ENCODE data around the gene STAC.
"Not testable (repeated sequence)": the region's sequence is repeated elsewhere in the genome, so short reads cannot be mapped to it uniquely, and the experiment has no call there.

Gene STAC

DNA sequence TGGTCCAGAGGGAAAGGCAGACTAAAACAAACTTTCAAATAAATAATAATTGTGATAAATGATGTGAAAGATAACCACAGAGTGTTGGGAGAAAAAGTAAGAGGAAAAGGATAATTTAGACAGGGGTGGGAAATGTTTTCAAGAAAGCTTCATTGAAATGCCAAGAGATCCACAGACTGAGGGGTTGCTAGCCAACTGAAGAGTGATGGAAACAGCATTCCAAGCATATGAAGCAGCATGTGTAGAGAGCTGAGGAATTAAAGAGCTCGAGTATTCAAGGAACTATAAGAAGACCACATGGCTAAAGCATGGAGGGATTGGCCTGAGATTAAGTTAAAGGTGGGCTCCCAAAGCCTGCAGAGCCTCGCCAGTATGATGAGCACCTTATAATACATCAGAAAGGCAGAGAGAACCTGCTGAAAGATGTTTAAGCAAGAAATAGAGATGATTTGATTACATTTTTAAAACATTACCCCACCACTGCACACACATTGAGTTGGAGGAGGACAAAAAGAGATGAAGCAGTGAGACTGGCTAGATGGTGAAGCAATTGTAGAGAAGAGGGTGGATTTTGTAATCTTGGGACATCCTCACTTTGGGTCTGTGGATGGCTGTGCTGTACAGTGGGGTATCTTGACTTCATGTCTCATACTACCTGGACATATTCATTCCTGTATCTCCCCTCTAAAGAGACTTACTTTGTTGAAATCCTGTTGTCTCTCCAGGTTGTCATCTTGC, 100.8 kb downstream of the STAC start:
- no peak for ATAC-seq

DNA sequence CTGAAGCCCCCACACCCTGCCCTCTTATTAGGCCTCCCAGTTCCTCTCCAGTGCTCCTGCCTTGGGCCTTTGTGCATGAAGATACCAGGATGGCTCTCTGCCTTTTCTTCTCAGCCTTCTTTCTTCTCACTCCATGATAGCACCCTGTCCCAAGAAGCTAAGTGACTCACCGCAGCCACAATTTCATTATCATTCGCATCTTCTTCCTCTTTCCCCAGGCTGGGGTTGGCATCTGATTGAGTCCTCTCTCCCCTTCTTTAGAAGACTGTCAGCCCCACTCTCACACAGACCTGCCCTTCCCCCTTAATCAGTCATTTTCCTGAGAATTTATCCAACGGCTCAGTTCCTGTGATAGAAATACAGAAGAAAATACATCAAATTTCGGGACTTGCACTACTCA, 102.0 kb downstream of the STAC start:
- no peak for ATAC-seq

DNA sequence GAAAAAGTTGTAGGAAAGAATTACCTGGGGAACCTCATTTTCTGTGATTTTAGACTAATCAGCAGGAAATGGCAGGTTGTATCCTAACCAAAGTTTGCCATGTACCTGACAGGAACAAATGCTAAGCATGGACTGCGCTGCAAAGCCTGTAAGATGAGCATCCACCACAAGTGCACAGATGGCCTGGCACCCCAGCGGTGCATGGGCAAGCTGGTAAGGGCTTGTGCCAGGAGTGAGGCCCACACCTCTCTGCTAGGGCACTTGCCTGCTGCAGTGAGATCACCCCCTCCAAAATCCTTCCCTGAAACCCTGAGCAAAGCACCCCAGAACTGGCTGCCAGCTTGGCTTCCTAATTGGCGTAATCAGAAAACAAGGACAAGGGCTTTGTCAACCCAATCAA, 102.6 kb downstream of the STAC start:
- no peak for ATAC-seq

DNA sequence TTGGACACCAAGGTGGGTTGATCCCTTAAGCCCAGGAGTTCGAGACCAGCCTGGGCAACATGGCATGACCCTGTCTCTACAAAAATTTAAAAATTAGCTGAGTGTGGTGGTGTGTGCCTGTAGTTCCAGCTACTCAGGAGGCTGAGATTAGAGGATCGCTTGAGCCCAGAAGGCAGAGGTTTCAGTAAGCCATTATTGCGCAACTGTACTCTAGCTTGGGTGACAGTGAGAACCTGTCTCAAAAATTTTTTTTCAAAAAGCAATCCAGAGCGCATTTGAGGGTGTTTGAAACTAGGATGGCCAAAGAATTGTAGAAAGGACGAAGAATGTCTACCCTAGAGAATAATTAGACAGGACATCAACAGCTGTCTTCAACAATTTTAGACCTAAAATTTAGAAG, 103.4 kb downstream of the STAC start:
- no peak for ATAC-seq

DNA sequence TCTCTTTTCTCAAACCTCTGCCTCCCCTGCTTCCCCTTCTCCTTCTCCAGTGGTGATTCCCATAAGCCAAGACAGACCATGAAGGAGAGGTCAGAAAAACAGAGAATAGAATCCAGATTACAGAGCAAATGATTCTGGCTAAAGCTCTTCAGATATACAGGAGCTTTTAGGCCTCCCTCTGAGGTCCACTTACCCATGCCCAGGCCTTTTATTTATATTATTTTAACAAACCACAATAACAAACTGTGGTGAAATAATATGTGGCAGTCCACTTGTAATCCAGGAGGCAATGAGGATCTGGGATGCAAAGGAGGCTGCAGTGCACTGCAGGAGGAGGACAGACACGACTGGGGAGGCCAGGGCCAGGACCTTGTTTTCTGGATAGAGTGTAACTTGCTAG, 104.1 kb downstream of the STAC start:
- ATAC-seq: no peak

DNA sequence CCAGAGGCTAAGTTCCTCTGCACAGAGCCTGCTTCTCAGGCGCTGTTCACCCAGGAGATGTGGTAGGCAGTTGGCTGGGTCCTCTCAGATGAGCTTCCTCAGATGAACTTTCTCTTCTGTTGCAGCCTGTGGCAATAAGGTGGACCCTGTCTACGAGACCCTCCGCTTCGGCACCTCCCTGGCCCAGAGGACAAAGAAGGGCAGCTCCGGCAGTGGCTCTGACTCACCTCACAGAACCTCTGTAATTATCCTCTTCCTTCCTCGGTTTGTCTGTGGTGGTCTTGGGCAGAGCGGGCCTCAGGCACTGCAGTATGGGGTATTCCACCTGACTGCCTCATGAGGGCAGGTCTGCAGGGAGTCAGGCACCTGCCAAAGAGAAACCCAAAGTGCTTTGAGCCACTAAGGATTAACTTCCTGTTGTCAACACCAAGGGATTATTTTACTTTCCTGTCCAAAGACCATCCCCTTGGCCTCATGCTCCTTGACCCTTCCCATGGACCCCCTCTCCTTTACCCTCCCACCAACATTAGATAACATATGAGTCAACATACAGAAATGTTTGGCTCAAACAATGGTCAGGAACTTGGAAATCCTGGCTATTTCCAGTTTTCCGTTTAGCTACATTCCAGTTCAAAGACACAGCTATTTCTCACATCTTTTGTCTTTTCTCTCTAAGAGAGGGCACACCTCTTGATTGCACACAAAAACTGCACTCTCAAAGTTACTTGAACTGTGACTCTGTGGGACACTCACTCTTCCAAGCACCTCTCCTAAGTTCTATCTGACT, 105.9 kb downstream of the STAC start:
- ATAC-seq: no peak

DNA sequence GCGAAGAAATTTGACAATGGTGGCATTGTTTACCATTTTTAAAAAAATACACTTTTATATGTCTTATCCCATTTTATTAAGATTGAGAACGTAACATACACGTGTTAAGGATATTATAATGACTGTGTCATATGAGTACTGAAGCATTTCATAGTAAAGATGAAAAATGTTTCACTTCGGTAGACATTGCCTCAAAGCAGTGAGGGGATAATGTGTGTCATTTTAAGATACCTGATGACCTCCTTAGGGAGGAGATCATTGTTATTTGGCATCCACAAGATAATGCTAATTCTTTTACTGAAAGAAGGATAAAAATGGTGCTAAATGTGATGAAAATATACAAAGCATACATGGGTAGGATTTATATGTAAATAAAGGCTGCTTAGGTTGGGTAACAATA, 107.3 kb downstream of the STAC start:
- ATAC-seq: no peak

DNA sequence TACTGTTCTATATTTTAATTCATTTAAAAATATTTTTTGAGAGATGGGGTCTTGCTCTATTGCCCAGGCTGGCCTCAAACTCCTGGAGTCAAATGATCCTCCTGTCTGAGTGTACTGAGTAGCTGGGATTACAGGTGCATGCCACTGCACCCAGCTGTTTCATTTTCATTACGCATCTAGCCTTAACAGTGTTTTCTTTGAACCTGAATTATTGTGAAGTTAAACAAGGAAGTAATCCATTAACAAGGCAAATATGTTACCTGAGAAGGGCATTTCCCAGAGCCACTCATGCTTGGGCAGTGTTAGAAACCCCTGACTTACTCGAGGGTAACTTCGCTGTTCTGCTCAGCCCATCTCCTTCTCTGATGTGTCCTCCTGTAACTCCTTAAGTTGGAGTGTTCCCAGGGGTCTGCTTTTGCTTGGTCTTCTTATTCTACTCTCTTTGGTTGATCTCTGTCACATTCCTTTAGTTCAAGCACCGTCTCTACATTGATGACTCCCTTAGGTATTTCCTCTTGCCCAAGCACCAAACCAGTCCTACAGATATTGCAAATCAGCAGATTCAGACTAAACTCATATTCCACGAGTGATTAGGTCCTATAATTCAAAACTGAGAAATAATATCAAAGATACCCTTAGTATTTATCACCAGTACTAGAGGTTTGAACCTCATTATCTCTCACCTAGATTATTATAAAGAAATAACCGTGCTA, 107.9 kb downstream of the STAC start:
- no peak for ATAC-seq

DNA sequence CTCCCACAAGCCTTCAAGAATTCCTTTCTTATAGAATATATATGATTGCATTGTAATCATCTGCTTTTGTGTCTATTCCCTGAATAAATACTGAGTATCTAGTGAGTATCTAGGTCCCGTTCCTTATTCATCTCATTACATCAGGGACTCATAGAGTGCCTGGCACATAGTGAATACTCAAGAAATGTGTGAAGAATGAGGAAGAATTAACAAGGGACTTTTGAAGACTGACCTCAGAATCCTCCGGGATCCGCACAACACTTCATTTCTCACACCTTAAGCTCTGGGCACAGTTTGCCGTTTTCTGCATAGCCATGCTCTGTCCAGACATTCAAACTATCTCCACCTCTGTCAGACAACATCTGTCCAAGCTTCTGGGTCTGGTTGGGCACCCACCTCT, 108.8 kb downstream of the STAC start:
- no peak for ATAC-seq

DNA sequence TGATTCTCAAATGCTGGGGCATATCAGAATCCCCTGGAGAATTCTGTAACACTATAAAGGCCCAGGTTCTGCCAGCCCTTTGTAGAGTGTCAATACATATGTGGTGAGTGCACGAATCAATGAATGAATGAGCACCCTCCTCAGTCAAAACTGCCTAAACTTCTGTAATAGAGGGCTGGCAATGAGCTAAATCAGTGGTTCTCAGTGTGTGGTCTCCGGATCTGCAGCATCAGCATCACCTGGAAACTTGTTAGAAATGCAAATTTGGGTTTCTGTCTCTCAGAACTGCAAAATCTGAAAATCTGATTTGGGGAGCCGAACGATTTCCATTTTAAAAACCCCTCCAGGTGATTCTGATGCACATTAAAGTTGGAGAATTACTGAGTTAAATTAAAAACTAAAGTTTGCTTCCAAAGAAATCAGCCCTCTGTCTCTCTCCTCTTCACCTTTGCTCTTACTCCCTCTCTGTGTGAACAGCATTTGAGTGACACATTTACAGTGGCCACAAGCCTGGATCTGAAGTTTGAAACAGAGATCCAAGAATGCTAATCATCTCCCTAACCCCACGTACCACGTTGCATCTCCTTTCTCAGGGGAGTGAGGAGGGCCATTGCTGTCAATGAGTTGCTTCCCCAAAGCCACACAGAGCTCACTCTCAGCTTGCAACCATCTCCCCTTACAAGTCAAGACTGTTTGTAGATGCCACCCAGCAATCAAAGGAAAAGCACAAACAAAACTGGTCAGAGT, 109.5 kb downstream of the STAC start:
- no peak for ATAC-seq

DNA sequence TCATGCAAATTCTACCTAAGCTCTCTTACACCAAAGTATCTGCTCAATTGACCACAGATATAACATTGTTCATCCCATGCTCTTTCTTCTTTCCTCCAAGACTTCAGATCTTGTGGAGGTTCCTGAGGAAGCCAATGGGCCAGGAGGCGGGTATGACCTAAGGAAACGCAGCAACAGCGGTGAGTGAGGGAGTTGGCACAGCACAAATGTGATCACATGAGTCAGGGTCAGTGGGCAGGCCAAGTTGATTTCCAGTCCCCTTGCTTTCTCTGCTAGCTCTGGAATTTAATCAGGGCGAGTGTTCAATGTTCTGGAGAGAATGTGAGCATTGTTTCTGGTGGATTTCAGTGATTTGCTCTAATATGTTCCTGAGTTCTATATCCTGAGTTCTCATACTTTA, 112.7 kb downstream of the STAC start:
- no peak for ATAC-seq

DNA sequence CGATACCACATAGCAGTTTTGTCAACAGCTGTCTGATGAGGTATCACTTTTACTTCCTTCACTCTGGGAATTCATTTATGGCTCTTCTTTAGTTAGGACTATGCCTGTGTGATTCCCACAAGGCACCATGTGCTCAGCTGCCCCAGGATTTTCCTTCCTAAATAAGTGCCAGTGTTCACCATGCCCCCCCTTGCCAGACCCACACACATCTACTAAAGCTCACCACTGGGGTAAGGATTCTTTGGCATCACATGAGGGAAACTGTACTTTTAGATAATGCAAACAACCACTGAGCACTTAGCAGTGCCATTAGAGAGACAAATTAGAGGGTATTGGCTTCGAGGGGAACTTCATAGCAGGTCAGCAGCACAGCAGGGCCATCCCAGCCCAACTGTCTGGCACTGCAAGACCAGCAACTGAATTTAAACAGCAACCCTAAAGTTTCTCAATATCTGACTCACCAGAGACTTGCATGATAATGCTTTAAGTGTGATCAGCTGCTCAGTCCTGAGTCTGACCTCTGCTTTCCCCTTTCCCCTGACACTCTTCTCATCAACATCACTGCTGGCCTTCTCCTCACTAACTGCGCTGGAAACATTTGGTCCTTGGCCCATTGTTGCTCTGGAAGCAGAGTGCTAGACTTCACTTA, 114.3 kb downstream of the STAC start:
- ATAC-seq: no peak

DNA sequence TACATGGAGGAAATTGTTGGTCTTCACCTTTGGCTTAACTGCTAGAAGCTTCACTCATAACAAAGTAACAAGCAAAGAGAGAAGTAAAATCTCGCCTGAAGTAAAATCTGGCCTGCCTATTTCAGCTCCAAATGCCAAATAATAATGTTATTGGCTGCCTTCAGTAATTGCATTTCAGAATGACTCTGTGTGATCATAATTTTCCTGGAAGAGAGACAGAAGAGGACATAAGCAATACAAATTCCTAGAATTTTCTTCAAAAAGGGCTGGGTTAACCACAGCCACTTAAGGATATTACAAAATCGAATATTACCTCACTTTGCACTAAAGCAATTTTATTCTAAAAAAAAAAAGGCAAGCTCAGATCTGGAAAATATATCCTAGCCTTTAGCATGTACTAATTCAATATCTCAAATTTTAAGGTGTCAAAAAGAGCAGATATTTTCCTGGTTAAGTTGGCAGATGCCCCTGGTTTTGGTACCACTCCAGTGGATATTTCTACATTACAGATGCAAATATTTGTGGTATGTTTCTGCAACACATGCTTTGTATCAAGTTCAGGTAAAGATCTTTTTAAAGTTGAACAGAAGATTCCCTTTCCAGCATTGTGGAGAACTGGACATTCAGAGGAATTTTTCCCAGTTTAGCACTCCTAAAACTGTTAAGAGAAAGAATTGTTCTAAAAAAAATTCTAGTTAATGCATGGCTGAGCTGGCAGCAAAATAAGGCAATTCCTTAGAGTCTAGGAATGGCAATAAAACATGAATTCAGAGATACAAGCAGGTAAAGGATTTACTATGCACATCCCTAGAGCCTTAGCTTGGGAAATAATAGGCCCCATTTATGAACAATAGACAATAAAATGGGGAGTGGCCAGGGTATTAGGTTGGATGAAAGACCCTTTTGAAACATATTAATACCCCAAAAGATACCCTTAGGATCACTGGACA, 116.7 kb downstream of the STAC start:
- no peak for ATAC-seq

DNA sequence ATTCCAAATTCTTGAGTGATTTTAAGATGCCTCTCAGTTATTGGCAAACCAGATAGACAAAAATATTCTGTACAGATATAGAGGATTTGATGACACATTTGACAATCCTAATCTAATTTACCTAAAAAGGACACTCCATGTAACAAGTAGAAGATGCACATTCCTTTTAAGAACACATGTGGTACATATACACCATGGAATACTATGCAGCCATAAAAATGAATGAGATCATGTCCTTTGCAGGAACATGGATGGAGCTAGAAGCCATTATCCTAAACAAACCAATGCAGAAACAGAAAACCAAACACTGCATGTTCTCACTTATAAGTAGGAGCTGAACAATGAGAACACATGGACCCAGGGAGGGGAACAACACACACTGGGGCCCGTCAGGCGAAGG, 119.7 kb downstream of the STAC start:
- not testable (repeated sequence) for ATAC-seq

DNA sequence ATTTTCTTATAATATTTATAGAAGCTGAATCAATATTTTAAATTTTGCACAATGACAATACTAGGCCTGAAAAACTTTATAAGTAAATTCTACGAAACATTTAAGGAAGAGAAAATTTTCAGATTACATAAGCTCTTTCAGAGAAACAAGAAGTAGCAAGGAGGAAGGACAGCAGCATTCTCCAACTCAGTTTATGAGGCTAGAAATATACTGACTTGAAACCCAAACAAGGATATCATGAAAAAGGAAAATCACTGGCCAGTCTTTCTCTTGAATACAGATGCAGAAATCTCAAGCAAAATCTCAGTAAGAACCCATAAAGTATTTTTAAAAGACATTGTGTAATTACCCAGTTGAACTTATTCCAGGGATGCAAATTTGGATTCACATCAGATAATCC, 121.3 kb downstream of the STAC start:
- no peak for ATAC-seq

DNA sequence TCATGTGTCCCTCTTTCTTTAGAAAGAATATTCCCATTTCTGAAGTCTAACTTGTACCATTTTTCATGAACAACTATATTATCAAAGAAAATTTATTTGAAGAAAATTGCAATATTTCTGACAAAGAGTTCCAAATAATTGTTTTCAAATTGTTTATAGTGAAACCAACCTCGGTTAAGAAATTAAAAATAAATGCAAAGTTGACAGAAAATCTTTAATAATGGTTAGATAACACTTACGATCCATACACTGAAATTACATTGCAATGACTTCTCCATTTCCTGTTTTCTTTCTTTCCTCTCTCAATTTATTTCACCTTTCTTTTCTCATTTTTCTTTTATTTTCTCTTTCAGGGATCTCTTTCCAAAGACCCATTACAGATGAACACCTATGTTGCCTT, 125.1 kb downstream of the STAC start:
- ATAC-seq: no peak

DNA sequence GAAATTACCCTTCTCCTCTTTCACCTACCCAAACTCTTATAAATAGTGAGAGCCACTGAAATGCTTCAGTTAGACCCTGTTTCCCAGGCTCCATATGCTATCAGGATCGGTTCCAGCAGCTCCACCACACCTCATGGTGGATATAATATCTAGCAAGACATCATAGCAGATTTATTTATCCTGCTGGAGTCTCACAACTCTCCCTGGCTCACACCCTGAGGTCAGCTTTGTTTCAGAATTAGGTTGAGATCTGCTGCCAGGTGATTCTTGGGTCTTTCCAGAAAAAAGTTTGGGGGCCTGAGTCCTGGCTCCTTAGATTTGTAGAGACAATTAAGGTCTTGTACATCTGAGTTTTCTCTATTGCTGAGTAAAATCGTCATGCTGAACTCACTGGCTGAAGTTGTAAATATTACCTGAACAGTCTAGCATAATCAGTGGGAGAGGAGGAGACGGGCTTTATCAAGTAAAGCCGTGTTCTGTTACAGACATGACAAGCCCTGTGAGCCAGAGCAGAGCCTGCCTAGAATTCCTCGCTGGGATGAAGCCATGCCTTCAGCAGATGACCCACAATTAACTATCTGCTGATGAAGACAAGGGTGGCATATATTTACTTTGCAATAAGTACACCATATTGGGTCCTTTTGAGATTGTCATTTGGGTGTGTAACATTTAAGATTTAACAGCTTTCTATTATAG, 131.6 kb downstream of the STAC start:
- no peak for ATAC-seq

DNA sequence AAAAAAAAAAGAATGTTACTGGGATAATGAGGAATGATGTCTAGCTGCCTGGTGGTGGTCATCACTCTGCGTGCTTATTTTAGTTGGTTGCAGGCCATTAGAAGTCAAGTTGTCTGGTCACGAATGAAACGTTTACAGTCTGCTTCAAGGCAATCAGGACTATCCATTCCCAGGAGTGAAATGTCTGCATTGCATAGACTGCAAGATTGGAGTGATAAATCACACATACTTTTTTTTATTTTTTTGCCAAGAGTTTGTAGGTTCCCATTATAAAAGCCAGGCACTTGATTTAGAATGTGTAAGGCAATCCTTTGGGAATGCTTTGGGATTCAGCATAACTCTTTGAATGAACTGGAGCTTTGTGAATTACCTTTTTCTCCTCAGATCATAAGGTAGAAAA, 132.3 kb downstream of the STAC start:
- no peak for ATAC-seq

DNA sequence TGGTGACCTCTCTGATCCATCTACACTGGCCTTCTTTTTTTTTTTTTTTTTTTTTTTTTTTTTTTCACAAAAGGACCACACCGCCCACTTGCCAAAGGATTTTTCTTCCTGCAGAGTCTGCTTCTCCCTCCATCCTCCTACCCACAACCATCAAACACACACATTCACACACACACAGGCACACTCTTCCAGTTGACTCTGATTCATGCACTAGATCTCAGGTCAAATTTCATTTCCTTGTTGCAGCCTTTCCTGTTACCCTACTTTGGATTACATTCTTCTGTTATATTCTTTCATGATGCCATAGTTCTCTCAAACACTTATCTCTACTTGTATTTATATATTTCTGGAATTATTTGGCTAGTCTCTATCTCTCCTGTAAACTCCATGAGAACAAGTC, 133.9 kb downstream of the STAC start:
- ATAC-seq: no peak

DNA sequence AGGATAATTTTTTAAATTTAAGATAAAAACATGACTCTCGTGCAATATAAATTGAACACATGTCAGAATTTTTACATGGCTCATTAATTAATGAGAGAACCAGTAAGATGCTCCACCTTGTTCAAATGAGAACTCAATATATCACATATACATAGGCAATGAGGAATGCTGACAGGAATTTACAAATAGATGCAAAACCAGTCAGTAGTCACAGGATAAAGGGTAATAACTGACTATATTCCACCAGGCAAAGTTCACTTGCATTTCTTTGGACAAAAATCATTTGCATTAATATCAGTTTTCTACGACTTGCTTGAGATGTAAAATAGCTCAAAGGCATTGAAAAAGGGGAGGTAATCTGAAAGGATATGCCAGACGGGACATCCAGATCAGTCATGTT, 139.4 kb downstream of the STAC start:
- ATAC-seq: no peak
